Measurements from ENCODE around the gene IRGC.
A peak's percentile ranks its signal among the peaks of the same experiment; 100 is the strongest.
"Not testable (repeated sequence)": the region's sequence is repeated elsewhere in the genome, so short reads cannot be mapped to it uniquely, and the experiment has no call there.

Gene IRGC, protein sequence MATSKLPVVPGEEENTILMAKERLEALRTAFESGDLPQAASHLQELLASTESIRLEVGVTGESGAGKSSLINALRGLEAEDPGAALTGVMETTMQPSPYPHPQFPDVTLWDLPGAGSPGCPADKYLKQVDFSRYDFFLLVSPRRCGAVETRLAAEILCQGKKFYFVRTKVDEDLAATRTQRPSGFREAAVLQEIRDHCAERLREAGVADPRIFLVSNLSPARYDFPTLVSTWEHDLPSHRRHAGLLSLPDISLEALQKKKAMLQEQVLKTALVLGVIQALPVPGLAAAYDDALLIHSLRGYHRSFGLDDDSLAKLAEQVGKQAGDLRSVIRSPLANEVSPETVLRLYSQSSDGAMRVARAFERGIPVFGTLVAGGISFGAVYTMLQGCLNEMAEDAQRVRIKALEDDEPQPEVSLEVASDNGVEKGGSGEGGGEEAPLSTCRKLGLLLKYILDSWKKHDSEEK
- total RNA-seq: 0 to 0.88 (median 0) reads per million in 17 experiments

DNA sequence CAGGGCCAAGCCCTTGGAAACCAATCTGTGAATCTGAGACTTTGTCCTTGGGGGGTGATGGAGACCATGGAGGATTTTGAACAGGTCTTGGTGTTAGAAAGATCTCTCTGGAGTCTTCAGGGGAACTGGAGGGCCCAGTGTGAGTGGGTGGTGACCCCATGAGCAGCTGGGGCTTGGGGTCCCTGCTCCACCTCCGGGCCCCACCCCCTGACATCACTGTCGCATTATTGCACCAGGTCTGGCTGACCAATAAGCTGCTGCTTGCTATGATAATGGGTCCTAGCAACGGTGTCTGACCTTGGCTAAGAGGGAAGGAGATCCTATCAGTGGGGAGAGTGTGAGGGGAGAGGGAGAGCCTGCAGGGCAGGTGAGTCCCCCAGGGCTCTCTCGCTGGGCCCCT lies at the start of gene IRGC:
Gene IRGC (plus strand): TSS at position 301 of the 400 bp plus-strand sequence. CDS start 2,483 bp downstream, outside the sequence.
- no peak for DNase-seq

DNA sequence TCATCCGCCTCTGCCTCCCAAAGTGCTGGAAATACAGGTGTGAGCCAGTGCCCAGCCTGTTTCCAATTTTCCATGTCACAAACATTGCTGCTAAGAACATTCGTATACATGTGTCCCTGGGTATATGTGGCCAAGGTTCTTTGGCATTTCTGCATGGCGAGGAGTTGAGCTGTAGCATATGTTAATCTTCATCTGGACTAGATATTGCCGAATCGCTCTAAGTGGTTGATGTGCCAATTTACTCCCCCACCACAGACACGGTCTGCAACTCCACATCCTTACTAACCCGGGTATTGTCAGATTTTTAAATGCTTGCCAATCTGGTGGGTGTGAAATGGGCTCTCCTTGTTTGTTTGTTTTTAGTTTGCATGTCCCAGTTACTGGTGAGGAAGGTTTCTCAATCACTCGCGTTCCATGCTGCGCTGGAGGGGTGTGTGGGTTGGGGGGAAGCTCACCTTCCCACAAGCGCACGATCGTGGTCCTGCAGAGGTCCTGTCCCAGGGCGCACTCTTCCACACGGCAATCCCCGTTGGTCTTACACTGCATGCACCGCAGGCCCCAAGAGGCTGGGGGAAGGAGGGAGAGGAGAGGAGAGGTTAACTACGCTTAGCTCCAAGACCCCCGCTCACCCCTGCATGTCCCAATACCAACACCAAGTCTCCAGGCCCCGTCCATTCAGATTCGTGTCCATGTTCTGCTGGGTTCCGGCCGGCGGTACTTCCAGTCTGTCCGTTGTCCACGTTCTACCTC lies 48.6 kb upstream of the IRGC start:
- DNase-seq: peak in 2 of 4 experiments; percentile 11 to 32

DNA sequence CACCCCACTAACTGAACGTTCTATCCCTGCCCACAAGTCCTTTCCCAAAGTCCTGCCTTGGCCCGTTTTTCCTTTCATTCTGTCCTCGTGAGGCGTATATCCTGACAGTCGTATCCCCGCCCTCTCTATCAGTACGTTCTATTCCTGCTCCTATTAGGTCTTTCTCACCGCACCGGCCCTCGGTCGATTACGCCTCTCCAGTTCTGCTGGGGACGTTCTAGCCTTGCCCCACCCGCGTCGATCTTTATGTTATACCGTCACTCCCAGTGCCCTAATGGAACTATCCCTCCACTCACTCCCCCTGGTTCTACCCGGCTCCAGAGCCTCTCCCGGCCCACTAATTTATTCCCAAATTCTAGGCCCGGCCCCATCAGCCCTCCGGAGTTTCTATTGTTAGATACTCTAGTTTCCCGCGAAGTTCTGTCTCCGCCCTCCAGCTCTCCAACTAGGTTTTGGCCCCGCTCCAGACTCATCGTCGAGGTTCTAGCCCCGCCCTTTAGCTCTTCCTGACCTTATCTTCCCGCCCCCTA lies 47.9 kb upstream of the IRGC start:
- no peak for DNase-seq

DNA sequence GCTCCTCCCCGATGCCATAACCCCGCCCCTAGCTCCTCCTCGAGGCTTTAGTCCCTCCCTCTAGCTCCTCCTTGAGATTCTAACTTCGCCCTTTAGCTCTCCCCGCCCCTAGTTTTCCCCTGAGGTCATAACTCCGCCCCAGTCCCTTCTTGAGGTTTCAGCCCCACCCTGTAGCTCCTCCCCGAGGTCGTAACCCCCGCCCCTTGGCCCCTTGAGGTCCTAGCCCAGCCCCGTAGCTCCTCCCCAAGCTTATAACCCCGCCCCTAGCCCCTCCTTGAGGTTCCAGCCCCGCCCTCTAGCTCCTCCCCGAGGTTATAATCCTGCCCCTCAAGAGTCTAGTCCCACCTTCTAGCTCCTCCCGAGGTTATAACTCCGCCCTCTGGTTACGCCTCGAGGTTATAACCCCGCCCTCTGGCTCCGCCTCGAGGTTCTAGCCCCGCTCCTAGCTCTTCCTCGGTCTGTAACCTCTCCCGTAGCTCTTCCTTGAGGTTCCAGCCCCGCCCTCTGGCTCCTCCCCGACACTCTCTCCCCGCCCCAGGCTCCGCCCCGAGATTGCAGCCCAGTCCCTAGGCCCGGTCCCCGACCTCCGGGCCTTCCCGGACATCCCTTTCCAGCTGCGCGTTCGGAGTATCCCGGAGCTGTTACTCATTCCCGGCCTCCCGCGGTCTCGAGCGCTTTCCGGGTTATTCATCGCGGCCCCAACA lies 47.3 kb upstream of the IRGC start:
- DNase-seq: peak; percentile 99 to 100 (median 100)

DNA sequence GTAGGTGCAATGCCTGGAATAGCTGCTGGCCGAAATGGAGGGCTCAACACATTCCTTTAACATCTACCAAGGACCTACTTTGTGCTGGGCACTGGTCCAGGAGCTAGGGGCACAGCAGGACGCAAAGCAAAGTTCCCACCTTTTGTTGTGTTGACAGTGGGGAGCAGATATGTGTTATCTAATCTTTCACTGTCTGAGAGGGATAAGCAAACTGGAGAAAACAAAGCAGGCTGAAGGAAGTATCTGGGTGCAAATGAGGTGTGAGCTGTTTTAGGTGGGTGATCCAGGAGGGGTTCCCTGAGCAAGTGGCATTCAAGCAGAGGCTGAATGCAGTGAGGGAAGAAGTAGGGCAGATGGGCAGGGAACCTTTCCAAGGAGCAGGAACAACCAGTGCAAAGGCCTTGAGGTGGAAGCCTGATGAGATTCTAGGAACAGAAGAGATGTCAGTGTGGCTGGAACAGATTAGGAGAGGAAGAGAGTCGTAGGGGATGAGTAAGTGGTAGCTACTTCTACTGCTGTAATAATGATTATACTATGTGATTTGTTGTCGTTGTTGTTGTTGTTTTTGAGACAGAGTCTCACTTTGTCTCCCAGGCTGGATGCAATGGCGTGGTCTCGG lies 43.7 kb upstream of the IRGC start:
- peak in 1 of 4 experiments; percentile 31 for DNase-seq

DNA sequence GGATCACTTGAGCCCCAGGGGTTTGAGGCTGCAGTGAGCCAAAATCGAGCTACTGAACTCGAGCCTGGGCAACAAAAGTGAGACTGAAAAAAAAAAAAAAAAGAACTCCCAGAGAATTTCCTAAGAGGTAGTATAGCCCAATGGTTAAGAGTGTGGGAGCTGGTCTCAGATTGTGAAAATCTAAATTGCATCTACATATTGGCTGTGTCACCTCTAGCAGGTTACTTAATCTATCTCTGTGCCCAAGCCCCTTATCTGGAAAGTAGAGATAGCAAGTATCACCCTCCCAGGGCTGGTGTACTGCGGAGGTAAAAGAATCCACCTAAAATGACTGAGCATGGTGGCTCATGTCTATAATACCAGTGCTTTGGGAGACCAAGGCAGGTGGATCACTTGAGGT lies 42.2 kb upstream of the IRGC start:
- DNase-seq: peak in 3 of 4 experiments; percentile 26 to 62 (median 56)

DNA sequence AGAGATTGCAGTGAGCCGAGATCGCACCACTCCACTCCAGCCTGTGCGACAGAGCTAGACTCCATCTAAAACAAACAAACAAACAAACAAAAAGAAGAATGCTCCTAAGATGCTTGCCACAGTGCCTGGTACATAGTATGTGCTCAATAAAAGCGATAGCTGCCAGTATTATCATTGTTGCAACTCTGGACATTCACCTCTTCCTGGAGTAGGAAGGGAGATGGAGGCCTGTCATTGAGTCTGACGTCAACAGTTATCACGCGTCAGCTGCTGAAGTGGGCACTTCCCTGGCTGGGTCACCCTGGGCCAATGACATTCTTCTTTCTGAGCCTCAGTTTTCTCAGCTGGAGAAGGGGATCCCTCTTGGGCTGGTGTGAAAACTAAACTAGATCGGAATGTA lies 41.7 kb upstream of the IRGC start:
- DNase-seq: peak; percentile 89 to 95 (median 91)

DNA sequence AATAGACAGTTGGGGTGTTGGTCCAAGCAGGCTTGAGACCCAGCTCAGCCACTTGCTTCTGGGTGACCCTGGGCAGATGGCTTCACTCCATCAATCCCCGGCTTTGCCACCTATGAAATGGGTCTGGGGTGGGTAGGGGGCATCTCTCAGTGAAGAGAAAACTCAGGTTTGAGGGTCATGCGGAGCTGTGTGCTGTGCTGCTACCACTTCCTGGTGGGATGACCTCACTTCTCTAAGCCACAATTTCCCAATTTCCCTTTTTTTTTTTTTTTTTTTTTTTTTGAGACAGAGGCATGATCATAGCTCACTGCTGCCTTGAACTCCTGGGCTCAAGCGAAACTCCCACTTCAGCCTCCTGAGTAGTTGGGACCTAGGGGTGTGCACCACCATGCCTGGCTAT lies 41.3 kb upstream of the IRGC start:
- peak; percentile 70 to 92 (median 84) for DNase-seq

DNA sequence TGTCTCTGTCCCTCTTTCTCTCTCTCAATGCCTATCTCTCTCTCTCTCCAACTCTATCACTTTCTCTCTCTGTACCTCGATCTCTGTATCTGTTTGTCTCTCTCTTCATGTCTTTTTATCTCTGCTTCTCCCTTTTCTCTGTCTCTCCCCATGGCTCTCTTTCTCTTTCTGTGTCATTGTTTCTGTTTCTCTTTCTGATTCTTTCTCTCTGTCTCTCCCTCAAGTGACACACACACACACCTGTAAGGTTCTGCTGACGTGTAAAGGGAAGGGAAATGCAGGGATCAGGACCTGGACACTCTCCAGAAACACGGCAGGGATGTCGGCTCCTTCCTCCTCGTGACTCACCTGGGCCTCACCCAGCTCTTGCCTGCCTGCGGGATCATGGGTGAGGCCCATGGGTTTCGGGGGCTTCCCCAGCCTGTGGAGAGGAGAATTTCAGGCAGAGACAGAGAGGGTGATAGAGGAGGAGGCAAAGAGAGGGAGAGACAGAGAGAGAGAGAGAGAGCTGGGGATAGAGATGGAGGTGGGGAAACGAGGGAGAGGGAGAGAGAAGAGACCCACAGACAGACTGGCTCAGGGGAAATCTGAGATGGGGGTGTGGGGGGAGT lies 40.5 kb upstream of the IRGC start:
- DNase-seq: peak in 1 of 4 experiments; percentile 56

DNA sequence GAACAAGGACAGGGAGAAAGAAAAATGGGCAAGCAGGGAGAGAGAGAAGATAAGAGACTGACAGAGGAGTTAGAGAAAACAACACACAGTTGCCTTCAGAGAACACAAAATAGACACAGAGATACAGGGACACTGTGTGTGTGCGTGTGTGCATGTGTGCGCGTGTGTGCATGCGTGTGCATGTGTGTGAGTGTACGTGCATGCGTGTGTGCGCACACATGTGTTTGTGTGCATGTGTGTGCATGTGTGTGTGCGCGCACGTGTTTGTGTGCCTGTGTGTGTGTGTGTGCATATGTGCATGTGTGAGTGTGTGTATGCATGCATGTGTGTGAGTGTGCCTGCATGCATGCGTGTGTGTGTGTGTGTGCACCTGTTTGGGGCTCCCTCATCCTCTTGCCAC lies 40.0 kb upstream of the IRGC start:
- DNase-seq: no peak

DNA sequence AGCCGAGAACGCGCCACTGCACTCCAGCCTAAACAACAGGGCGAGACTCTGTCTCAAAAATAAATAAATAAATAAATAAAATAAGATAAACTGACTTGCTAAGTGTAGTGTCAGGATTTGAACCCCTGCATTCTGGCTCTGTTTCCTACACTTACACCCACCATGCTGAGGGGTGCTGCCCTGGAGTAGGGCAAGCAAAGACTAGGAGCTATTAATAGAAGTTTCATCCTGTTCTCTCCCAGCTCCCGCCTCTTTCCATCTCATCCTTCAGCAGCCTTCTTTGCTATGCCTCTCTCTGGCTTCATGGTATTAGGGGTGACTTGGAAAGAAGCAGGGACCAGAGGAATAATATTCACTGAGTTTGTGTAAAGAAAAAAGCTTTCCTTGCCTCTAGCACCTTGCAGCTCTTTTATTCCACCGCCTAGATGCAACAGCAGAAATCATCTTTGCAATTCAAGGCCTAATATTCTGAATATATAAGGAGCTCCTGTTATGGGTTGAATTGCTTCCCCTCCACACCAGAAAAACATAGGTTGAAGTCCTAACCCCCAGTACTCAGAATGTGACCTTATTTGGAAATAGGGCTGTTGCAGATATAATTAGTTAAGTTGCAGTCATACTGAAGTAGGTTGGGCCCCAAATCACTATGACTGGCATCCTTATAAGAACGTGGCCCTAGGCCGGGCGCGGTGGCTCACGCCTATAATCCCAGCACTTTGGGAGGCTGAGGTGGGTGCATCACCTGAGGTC lies 37.2 kb upstream of the IRGC start:
- DNase-seq: no peak

DNA sequence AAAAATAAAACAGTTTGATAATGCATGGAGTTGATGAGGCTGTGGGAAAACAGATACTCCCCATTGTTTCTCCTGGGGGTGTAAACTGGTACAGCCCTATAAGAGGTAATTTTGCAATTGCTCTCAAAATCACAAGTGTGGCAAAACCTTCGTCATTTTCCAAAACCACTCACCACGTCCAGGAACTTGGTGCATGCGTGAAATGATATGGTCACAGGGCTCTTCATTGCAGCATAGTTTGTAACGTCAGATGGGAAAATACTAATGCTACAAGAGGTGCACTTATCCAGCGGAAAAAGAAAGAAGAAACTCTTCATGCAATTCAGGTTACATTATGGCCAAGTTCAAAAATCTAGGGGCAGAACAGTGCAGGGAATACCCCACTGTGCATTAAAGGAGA lies 34.1 kb upstream of the IRGC start:
- DNase-seq: peak; percentile 41 to 79 (median 63)

DNA sequence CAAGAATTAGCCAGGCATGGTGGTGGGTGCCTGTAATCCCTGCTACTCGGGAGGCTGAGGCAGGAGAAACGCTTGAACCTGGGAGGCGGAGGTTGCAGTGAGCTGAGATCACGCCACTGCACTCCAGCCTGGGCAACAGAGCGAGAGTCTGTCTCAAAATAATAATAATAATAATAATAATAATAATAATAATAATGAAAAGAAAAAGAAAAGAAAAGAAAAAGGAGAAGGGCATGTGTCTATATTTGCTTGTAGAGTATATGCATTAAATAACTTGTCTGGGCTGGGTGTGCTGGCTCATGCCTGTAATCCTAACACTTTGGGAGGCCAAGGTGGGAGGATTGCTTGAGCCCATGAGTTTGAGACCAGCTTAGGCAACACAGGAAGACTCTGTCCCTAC lies 33.6 kb upstream of the IRGC start:
- DNase-seq: not testable (repeated sequence)

DNA sequence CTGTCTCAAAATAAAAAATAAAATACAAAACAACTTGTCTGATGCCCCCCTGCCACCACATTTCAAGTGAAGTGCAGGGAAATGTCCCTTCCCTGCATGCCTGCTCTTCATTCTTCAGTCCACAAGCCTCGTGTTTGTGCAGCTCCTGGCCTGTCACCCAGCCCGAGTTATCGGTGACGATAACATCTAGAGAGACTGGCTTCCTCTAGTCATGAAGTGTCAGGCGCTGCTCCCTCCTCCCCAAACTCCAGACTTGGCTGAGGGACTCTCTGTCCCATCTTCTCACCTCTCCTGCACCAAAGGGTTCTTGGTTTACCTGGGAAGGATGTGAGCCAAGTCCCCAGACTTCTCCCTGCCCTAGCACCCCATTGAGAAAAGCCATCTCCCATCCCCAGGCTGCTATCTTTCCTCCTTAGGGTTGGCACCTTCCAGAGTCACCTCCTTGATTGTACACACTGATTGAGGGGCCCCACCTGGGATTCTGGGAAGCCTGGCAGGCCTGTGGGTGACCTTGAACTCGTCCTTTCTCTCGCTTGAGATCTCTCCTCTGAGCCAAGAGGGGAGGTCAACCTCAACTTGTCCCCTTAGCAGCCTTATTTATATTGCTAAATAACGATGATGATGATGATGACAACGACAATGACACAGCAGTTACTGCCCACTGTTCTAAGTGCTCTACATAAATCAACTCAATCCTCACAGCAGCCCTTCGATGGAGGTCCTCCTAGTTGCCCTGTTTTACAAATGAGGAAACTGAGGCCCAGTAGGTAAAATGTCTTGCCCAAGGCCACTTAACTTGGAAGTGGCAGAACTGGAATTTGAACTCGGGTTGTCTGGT lies 32.8 kb upstream of the IRGC start:
- DNase-seq: no peak

DNA sequence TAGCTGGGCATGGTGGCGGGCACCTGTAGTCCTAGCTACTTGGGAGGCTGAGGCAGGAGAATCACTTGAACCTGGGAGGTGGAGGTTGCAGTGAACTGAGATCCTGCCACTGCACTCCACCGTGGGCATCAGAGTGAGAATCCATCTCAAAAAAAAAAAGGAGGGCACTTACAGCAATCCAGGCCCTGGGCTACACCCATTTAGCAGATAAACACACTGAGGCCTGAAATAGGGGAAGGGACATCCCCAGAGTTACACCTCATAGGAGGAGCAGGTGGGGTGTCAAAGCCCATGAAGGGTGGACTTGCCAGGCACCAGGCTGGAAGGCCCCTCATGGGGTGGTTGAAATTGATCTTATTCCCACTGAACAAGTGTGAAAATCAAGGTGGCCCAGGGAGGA lies 32.0 kb upstream of the IRGC start:
- no peak for DNase-seq

DNA sequence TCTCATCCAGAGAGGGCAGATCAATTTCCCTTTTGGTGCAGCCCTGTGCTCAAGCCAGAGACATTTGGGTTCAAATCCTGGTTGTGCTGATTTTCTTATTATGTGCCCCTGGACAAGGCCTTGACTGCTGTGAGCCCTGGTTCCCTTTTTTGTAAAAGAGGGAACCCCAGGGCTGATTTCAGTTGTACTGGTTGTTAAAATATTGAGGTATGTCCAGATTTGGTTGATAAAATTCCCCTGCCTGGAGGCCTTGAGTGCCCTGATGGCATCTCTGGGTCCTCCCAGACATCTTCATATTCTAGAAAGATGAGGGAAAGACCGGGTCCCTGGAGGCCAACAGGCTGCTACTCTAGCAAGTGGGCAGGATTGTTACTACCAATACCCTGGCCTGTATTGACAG lies 31.6 kb upstream of the IRGC start:
- peak; percentile 45 to 70 (median 63) for DNase-seq

DNA sequence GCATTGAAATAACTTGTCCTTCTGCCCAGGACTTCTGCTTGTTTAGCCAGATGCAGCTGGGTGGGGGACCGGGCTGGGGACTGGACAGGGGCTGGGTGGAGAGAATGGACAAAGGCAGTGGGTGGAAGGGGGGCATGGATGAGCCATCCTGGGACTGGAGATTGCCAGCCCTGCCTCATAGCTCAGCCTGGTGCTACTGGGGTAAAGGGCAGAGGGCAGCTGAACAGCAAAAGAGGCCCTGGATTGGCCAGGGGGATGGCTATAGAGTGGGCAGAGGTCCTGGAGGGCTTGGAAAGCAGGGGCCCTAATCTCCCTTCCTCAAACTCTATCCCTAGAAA lies 28.2 kb upstream of the IRGC start:
- DNase-seq: no peak

DNA sequence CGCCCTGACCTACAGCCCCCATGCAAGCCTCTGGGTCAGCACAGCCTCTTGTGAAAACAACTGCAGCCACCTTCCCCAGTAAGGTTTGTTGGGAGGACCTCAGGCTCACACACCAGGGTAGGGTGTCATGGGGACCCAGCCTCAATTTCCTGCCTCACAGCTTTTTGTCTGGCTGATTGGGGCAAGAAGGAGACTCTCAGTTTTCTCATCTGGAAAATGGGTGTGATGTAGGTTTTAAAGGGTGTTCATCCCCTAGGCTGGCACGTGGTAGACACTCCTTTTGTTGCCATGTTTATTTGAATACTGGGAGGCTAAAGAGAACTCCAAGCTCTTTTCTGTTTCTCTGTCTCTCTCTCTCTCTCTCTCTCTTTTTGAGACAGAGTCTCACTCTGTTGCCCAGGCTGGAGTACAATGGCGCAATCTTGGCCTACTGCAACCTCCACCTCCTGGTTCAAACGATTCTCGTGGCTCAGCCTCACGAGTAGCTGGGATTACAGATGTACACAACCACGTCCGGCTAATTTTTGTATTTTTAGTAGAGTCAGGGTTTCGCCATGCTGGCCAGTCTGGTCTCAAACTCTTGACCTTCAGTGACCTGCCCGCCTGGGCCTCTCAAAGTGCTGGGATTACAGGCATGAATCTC lies 27.7 kb upstream of the IRGC start:
- DNase-seq: peak; percentile 77 to 86 (median 82)

DNA sequence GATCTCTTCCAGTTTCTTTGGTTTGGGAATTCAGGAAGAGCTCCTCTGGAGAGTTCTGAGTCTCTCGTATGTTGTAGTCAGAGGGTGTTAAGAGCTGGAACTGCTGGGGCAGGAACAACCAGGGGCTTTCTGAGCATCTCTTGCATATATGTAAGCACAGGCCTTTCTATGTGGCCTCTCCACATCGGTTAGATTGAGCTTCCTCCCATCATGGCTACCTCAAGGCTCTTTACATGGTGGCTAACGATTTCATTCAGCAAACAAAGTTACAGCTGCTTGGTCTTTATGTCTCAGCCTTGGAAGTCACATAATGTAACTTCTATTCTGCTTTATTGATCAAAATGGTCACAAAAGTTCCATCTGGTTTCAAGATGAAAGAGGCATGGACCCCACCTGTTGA lies 25.4 kb upstream of the IRGC start:
- no peak for DNase-seq

DNA sequence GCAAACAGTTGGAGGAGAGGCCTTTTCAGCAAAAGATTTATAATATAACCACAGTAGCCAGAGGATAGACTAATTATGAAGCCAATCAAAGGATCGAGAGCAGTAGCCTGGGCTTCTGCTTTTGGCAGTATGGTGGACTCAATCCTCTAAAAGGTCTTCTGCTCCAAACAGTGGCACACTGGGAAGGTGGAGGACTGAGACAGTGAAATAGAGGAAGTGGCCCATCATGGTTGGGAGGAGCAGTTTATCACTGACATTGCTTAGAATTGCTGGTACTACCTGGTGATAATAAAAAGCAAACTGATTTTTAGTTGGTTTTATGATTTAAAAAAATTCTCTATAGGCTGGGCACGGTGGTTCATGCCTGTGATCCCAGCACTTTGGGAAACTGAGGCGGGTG lies 25.0 kb upstream of the IRGC start:
- peak in 1 of 4 experiments; percentile 43 for DNase-seq

Data from suppressor macrophage (primary cell).